Measurements from ENCODE around the gene ABLIM2.
"Not testable (repeated sequence)": the region's sequence is repeated elsewhere in the genome, so short reads cannot be mapped to it uniquely, and the experiment has no call there.

Gene ABLIM2

DNA sequence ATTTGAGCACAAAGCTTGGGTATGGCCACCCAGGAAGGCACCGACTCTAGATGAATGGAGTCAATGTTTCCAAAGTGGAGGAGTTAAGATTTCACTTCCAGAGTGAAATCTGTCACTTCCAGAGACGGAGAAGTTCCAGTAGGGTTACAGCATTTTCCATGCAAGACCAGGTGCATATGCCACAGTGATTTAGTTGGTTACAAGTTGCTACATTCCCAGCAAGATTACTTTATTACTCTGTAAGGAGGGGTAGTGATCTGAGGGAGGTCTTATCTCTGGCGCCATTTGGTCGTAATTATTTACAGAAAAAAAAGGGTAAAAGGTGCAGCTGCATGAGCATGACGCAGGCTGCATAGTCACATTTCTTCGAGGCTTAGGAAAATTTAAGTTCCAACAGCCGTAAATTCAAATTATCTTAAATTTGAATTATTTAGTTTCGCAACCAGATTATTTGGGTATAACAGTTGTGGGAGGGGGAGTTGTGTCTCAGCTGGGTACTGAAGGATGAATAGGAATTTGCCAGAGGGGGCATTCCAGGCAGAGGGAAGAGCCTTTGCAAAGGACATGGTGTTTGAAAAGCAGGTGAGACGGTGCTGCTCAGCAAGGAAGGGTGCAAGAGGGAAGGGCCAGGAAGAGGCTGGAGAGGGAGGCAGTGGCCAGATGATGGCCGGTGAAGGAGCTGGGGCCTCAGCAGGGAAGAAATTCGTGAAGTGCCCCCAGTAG, 201.5 kb downstream of the ABLIM2 start:
- no peak for DNase-seq (ENCODE audit: low spot score)

DNA sequence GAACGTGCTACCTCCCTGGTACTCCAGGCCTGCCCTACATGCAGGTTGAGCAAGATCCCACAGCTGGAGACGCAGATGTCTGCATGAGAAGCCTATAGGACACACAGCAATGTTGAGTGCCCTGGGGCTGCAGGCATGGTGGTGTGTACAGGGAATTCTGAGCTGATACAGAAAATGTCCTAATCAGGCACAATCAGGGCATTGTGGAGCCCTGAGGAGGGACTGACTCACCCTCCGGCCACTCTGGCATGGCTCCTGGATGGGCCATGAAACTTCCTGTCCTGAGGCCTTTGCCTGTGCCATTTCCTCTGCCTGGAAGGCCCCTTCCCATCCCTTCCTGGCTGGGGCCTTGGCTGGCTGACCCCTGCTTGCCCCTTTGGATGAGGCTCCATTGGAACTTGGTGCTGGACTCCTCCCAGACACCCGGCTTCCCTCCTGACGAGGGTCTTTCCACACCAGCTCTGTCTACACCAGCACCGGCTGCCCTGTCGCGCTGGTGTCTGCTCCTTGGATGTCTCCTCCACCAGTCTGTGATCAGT, 202.3 kb downstream of the ABLIM2 start:
- no peak for DNase-seq (ENCODE audit: low spot score)

DNA sequence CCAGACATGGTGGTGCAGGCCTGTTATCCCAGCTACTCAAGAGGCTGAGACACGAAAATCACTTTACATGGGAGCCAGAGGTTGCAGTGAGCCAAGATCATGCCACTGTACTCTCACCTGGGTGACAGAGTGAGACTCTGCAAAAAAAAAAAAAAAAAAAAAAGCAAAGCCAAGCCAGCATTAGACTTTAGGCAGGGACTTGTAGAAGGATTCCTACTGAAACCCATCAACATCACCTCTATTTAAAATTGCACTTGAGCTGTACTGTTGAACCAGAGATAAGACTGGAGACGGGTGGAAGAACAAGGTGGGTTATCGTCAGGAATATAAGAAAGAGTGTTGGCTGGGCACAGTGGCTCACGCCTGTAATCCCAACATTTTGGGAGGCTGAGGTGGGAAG, 203.2 kb downstream of the ABLIM2 start:
- DNase-seq (ENCODE audit: low spot score): no peak

DNA sequence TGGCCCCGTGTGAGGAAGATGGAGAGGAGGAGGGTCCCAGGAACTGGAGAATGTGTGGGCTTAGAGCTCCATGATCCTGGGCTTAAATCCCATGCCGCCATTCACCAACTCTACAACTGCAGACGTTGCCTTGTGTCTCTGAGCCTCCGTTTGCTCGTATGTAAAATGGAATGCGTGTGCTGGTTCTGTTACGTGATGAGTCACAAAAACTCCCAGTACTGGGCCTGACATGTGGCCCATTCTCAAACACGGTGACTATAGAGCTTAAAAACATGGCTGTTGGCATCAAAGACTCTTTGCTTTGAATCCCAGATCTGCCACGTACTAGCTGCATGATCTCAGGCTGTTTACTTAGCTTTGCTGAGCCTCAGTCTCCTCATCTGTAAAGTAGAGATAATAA, 206.0 kb downstream of the ABLIM2 start:
- DNase-seq (ENCODE audit: low spot score): no peak

DNA sequence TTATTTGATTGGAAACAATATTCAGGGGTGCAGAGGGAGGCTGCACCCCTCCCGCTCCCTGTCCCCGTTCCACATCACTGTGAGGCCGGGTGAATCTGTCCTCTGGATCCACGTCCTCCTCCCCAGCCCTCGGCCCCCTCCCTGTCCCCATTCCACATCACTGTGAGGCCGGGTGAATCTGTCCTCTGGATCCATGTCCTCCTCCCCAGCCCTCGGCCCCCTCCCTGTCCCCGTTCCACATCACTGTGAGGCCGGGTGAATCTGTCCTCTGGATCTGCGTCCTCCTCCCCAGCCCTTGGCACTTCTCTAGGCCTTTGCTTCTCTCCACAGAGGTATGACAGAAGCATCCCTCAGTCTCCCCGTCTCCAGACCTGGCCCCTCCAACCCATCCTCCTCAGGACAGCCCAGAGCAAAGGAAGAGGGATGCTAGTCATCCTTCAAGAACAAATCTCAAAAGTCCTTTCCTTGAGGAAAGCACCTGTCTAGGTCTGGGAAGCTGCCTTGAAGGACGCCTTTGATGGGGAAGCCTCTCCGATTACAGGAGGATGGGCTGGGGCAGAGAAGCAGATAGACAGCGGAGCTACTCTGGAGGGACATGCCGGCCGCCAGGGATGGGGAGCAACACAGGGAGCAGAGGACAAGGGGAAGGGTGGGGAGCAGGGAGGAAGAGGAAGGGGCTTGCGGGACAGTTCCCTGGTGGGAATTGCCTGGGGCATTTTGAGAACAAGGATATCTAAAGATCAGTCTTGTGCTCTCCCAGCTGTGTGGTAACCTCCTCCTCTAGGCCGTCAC, 208.1 kb downstream of the ABLIM2 start:
- no peak for DNase-seq (ENCODE audit: low spot score)

DNA sequence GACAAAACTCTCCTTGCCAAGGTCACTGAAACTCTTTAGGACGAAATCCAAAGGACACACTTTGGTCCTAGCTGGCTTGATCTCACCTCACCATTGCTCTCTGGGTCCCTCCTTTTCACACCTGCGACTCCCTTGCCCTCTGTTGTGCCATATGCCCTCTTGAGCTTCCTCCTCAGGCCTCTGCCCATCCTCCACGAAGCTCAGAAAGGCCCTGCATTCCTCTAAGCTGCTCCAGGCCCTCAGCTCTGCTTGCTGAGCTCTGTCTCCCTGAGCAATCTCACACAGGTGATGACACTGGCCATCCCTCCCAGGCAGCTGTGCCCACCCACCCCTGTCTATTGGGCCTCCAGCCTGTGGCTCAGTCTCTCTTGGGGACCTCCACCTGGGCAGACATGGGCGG, 208.9 kb downstream of the ABLIM2 start:
- DNase-seq (ENCODE audit: low spot score): no peak

DNA sequence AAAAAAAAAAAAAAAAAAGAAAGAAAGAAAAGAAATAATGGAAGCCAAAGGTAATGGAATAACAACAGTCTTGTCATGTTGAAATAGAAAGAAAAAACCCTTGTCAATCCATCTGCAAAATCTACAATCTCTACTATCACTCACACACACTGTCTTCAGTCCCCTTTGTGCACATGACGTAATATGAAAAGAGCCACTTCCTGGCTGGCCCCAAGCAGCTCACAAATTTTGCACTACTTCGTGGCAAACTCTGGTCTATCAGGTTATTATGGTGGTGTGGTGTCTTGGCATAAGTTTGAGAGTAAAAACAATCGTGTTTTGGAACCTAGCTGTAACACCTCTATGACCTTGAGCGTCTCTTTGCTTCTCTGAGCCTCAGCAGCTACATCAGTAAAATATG, 210.7 kb downstream of the ABLIM2 start:
- DNase-seq (ENCODE audit: low spot score): no peak

DNA sequence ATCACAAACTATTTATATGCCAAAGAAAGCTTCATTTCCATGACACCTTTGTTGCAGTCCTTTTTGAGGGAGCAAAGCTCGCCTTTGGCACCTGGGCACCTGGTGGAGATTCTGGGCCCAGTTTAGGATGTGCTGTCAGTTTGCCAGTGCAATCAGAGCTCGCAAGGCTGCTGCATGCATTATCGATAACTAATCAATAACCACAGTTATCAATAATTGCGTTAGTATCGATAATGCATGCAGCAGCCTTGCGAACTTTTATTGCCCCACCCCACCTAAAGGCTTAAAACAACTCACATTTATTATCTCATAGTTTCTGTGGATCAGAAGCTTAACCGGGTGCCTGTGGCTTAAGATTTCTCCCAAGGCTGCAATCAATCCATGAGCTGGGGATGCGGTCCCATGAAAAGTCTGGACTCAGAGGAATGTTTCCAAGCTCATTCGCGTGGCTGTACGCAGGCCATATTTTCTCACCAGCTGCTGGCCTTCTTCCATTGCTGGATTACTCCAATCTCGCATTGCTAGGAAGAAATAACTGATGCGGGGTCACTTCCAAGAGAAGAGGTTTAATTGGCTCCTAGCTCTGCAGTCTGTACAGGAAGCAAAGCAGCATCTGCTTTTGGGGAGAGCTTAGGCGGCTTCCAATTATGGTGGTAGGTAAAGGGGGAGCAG, 212.8 kb downstream of the ABLIM2 start:
- no peak for DNase-seq (ENCODE audit: low spot score)

DNA sequence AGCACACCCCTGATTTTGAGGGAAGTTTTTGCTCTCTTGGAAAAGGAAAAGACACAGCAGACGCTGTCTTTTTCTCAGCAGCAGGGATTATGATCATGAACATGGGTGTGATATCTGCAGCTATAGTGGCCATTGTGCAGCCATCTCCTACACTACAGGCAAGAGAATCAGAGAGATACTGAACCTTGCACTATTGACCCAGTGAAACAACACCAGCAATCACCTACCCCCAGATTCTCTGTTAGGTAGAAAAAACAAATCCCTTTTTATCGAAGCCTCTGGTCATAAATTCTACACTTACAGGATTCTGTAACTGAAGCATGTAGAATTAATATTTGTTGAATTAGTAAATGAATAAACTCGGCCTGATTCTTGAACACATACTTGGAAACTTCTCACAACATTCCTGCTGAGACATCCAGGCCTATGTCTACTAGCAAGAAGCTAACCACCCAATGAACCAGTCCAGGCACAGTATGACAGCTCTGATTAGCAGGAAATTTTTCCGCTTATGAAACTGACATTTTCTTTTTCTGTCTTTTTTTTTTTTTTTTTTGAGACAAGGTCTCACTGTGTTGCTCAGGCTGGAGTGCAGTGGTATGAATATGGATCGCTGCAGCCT, 213.9 kb downstream of the ABLIM2 start:
- DNase-seq (ENCODE audit: low spot score): no peak

DNA sequence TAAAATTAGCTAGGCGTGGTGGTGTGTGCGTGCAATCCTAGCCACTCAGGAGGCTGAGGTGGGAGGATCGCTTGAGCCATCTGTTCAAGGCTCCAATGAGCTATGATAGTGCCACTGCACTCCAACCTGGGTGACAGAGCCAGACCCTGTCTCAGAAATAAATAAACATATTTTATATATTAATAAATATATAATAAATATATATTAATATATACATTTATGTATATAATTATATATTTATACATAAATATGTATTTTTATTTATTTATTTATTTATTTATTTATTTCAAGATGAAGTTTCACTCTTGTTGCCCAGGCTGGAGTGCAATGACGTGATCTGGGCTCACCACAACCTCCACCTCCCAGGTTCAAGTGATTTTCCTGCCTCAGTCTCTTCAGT, 214.9 kb downstream of the ABLIM2 start:
- not testable (repeated sequence) for DNase-seq (ENCODE audit: low spot score)

DNA sequence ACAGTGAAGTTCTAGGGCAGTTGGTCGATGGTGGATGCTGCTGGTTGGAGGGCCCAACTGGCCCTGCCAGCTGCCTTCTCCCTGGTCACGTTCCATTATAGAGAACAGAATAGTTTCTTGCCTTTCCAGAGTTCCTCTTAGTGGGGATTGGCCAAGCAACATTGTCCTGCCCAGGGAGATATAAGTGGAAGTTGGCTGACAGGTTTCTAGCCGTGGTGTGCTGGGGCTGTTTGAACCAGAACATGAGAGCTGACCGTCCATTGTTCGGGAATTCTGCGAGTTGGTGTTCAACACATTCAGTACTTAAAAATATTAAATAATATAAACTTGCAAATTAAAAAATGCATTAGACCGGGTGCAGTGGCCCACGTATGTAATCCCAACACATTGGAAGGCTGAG, 215.4 kb downstream of the ABLIM2 start:
- no peak for DNase-seq (ENCODE audit: low spot score)

DNA sequence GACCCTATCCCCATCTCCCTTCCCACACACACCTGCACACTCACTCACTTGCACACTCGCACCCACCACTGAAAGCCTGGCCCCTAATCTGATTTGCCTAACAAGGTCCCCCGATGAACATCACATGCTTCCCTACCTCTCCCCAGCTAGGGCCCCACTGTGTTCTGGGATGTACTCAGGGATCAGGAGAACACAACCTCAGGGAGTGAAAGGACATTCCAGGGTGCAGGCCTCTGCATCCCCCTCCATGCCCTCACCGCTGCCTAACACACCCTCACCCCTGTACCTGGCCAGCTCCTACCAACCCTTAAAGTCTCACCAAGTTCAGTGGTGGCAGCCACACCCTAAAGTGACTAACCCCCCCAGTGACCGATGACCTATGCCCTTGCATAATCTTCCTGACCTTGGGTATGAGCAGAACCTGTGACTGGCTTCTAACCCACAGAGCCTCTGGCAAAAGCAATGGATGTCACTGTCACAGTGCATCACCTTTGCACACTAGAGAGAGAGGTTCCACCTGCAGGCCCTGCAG, 216.6 kb downstream of the ABLIM2 start:
- DNase-seq (ENCODE audit: low spot score): no peak

DNA sequence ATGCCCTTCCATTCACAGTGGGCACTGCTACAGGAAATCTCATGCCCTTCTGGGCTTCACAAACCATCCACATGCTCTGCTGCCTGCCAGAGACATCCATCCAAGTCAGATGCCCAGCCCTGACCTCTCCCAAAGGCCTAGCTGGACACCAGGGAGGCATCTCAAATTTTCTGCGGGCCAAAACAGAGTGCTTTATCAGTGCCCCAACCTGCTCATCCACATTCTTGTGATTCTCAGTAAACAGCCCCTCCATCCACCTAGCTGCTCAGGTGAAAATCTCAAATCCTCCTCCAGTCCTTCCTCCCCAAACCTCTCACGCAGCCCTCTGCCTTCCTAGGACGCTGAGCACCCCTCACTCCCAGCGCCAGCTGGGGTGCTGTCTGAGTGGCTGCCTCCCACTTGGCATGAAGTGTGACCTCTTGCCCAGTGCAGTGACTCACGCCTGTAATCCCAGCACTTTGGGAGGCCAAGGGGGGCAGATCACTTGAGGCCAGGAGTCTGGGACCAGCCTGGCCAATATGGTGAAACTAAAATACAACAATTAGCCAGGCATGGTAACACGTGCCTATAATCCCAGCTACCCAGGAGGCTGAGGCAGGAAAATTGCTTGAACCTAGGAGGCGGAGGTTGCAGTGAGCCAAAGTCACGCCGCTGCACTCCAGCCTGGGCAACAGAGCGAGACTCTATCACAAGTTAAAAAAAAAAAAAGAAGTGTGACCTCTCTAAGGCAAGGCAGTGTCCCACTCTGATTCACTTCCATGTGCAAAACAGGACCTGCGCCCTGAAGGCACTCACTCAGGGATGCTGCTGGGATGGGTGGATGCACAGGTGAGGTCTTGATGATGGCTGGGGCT, 217.3 kb downstream of the ABLIM2 start:
- no peak for DNase-seq (ENCODE audit: low spot score)

DNA sequence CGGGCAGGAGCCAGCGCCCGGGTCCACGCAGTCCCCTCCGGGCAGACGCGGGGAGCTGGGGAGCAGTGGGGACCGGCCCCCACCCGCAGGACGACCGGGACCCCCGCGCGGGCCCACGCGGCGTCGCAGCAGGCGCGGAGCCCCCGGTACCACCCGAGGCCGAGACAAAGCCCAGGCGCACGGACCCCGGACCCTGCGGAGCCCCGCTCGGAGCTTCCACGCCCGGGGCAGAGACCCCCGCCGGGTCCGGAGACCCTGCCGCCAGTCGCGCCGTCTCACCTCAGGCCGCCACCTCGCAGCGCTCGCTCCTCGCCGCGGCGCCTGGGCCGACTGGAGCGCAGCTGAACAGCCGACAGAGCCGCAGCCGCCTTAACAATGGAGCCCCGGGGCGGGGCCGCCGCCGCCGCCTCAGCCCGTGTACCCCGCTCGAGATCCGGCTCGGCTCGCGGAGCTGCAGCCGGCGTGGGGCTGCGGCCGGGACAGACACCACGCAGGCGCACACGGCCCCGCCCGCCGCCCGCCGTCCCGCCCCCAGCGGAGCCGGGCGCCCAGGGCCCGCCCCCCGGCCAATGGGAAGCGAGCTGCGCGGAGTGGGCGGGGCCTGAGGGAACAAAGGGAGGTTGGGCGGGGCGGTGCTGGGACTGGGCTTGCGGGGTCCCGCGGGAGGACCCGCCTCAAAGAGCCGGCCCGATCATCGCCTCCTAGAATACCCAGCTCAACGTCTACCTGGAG, 219.1 kb downstream of the ABLIM2 start, which contains the start of gene AFAP1:
Gene AFAP1 (minus strand): TSS at position 485 of the 732 bp plus-strand sequence. CDS start 67,783 bp downstream, outside the sequence.
- DNase-seq (ENCODE audit: low spot score): peak; percentile 94

DNA sequence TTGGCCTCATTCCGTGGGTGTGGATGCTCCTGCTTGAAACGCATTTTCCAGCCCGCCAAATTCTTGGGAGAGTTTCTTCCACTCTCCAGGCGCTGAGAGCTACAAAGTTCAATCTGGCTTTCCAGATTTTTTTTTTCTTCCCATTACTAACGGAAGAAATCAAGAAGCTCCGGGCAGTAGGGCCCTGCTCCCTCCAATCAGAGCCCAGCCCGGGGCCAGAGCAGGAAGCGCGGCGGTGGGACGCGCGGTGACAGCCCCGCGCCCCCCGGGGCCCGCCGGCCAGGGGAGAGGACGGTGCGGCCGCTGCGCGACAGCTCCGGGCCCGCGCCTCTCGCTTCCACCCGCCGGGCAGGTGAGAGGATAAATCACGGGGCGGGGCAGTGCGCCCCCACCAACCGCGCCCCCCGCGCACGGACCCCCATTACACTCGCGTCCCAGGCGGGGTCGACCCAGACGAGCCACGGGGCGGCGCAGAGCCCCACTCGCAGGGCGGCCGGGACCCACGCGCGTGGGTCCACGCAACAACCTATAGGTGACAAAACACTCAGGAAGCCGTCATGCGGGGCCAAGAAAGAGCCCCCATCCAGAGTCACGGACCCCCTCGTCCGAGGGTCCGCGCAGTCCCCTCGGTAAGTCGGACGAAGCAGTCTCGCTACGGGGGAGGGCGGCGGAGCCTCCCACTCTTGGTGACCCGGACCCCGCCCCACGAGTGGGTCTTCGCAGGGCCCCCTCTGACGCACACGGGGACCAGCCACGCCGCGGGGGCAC, 219.8 kb downstream of the ABLIM2 start:
- no peak for DNase-seq (ENCODE audit: low spot score)

DNA sequence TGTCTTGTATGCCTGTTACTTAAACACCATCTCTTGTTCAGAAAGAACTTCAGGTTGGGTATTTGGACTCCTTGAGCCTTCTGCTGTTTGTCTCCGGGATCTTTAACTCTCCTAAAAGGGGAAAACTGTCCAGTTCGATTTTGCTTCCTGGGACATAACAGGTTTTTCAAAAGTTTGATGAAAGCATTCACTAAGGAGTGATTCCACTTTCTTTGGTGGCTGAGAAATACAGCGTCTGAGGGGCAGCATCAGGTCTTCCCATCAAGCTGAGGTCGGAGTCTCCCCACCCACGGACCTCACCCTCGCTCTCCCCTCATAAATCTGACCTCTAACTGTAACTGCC, 220.4 kb downstream of the ABLIM2 start:
- no peak for DNase-seq (ENCODE audit: low spot score)

DNA sequence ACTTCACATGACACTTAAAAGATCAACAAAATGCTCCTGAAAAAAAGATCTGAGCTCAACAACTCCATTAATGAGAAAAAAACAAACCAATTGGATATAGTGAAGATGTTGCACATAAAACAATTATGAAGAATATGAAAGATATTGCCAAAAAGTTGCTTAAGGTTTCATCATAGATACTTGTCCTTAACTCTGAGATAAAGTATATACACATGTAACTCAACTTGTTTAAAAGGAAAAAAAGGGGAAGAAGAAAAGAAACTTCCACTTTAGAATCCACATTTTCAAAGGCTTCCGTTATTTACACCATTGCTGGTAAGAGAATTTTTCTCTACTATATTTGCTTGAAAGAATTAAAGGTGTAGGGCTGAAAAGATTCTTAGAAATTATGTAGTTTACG, 221.6 kb downstream of the ABLIM2 start:
- no peak for DNase-seq (ENCODE audit: low spot score)

DNA sequence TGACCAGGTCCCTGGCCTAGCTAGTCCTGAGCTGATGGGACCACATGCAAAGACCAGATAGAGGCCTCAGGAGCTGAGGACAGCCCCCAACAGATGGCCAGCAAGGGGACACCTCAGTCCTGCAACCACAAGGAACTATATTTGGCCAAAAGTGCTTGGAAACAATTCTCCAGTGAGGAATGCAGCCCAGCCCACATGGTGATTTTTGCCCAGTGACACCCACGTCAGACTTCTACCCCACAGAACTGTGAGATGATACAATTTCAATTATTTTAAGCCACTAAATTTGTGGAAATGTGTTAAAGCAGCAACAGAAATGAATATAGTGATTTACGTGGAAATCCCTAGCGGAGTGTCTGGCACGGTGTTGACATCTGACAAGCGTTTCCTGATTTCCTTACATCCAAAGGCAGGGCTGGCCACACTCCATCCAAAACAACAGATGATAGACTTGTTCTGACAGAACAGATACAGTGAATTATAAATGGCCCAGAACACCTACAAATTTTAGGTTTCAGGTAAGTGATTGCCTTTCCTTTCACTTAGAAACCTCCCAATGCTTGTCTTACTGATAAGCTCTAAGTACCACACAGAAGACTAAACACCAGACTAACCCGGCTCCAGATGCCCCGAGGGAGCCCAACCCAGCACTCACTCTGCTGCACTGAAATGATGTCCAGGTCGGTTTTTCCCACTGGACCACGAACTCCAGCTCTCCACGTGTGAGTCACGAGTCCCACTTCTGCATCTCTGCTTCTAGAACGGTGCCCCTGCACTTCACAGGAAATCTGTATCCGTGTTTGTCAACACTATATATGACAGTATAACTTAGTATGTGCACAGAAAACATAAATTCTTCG, 224.7 kb downstream of the ABLIM2 start:
- peak; percentile 25 for DNase-seq (ENCODE audit: low spot score)

DNA sequence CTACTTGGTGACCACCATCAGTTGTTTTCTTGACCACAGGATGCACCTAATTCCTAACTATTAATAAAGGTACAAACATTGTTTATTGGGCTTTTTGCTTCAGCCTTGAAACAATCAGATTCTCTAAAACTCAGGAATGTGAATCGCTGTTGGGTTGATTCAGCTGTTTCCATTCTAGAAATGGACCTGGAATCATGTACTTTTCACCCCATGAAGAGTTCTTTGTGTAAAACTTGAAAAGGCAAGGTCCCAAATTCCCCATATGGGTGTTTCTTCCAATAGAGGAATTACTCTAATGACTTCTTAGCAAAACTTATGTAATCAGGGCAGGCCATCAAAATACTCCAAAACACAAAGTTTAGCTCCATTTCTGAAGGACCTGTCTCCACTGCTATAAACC, 226.3 kb downstream of the ABLIM2 start:
- DNase-seq (ENCODE audit: low spot score): no peak

Measured in ecto neural progenitor cell (in vitro differentiated cells).